CD4-positive, alpha-beta T cell treated with Interferon gamma for 1 hour (primary cell): ENCODE data around the gene KPNA3.
"Not testable (repeated sequence)": the region's sequence is repeated elsewhere in the genome, so short reads cannot be mapped to it uniquely, and the experiment has no call there.

Experiments
- DNase-seq: peaks from one replicate; pipeline ENCODE4 v3.0.0-alpha.2; 2020

The KPNA3 gene

DNA sequence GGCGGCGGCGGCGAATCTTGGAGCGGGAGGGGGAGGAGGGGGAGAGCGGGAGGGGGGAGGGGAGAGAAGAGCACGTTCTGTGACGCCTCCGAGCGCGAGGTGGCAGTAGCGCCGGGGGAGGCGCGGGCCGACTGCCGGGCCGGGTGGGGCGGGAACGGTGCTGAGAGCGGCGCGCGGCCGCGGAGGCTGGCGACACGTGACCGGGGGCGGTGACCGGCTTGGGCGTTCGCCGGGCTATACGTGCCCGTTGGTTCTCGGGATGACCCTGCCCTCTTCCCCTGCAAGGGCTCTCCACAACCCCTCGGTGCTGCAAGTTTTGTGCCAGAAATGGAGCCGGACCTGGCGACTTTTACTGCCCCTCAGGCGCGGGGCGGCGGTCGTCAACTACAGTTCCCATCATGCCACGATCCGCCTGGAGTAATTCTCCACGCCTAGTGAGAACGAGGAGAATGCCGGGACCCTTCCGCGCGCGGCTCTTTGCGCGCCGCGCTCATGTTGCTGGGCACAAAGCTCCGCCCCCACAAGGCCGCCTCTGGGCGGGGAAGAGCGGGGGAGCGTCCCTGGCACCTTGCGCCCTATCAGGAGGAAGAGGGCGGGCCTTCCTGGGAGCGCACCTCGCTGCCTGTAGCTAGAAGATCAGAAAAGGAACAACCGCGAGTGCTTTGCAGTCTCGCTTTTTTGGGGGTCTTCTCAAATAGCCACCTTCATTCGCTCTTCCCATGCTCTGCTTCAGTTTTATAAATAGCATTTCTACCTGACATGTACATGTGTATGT is at the start of gene KPNA3:
Gene KPNA3 (minus strand): TSS at position 133 of the 775 bp plus-strand sequence. CDS start 176 bp downstream, outside the sequence.
- DNase-seq: peak; percentile 95

DNA sequence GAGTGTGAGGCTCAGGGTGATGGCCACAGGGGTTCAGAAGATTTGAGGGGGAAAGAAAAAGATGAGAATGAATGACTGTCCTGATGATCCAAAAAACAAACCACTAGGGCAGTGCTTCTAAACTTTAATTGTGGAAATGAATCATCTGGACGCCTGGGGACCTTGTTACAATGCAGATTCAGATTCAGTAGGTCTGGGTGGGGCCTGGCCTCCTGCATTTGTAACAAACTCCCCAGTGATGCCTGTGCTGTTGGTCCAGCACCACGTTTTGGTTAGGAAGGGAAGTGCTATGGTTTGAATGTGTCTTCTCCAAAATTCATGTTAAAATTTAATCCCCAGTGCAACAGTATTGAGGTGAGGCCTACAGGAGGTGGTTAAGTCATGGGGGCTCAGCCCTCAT is 49.5 kb upstream of the KPNA3 start:
- no peak for DNase-seq

GRCh38 chr13:49840675-49841074 is 48.2 kb upstream of the KPNA3 start:
- DNase-seq: no peak

- DNase-seq: no peak
Observed at GRCh38 chr13:49840266-49840665, 47.8 kb upstream of the KPNA3 start.

DNA sequence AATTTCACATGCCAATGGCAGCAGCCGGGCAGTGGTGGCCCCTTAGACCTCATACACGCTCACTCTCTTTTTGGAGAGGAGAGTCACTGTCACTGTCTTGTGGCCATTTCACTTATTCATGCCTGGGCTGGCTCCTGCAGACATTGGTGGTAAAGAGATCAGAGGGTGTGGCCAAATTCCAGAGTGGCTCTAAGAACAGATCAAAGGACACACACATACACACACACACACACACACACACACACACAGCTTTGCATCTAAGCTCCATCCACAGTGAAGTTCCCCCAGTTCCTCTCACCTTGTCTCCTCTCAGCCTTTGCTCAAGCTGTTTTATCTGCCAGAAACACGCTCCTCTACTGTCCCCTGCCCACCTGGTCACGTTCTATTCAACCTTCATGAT is 46.5 kb upstream of the KPNA3 start:
- DNase-seq: no peak

GRCh38 chr13:49836516-49836915 is 44.0 kb upstream of the KPNA3 start:
- DNase-seq: no peak

GRCh38 chr13:49833402-49833801 is 40.9 kb upstream of the KPNA3 start:
- DNase-seq: no peak

- DNase-seq: no peak
Observed at GRCh38 chr13:49831455-49831854, 39.0 kb upstream of the KPNA3 start.

DNA sequence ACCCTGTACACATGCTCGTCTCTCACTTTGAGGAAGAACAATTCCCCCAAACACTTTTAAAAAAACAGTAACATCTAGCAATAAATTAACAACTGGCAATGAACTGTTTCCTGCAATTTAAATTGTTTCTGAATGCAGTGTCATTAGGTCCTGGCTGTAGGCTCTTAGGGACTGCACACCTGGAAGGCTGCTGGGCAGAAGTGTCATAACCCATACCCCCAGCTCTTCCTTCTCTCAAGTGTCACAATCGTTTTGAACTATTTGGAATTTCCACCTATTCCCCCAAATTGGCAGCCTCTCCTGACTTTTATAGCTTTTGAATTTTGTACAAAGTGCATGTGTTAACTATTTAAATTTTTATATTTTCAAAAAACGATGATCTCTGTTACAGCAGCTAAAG is 38.2 kb upstream of the KPNA3 start:
- DNase-seq: no peak

DNA sequence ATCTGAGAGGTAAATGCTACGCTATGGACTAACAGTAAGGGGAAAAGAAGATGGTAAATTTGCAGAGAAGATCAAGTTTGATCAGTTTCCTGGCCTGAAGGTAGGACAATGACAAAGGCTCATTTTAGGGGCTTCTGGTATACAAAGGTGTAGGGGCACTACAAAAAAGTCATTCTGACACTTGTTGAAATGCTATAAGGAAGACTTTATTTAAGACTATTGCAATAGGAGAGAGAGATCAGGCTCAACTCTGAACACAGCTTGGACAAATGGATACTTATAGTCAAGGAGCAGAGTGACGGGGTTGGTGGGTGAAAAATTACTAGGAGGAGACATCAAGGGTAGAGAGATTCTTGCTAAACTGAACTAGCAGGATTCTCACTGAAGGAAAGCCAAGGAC is 37.2 kb upstream of the KPNA3 start:
- DNase-seq: no peak

- DNase-seq: no peak
Observed at GRCh38 chr13:49828453-49828852, 36.0 kb upstream of the KPNA3 start.

GRCh38 chr13:49827891-49828290 is 35.4 kb upstream of the KPNA3 start:
- DNase-seq: no peak

DNA sequence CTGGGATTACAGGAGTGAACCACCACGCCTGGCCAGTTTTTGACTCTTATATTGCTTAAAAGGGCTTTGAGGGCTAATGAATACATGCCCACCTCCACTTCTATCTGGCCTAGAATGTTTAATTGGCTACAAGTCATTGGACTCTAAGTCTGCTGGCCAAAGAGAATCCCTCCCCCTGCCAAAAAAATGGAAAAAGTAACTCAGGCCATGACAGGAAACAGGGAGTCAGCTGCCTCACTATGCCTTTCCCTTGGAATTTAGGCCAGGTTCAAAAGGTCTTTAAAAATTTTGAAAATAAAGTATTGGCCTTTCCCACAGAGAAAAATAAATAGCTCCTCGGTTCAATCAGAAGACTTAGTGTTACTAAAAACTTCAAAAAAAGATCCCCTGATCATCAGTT is 34.9 kb upstream of the KPNA3 start:
- DNase-seq: no peak

DNA sequence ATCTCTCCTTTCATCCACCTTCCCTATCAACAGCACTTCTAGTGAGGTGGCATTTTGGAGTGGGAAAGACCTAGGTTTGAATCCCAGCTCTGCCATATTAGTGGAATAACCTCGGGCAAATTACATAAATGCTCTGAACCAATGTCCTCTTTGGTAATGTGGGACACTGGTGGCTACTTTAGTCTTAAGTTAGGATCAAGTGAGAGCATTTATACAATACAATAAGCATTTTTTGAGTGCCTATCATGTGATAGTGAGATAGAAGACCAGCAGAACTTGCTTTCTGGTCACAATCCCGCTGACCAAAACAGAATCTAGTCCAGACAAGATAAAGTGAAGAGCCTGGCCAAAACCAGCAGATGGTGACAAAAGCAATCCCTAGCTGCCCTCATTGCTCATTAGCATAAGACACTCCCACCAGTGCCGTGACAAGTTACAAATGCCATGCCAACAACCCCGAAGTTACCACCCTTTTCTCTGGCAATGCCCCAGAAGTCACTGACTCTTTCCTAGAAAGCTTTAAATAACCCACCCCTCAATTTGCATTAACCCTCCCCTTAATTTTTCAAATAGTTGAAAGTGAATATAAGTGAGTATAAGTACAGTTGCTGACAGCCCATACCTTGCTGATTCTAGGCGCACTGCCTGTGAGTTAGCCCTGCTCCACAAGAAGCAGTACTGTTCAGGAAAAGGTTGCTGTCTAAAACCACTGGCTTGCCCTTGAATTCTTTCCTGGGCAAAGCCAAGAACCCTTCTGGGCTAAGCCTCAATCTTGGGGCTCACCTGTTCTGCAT is 28.9 kb upstream of the KPNA3 start:
- DNase-seq: no peak

- DNase-seq: no peak
Observed at GRCh38 chr13:49820591-49821215, 28.2 kb upstream of the KPNA3 start.

- DNase-seq: not testable (repeated sequence)
Observed at GRCh38 chr13:49816047-49816446, 23.6 kb upstream of the KPNA3 start.

- DNase-seq: no peak
Observed at GRCh38 chr13:49814551-49815270, 22.2 kb upstream of the KPNA3 start.

GRCh38 chr13:49812812-49813211 is 20.3 kb upstream of the KPNA3 start:
- no peak for DNase-seq

GRCh38 chr13:49811527-49811908 is 19.0 kb upstream of the KPNA3 start:
- no peak for DNase-seq

- no peak for DNase-seq
Observed at GRCh38 chr13:49810567-49811526, 18.4 kb upstream of the KPNA3 start.

GRCh38 chr13:49807681-49808080 is 15.2 kb upstream of the KPNA3 start:
- no peak for DNase-seq

DNA sequence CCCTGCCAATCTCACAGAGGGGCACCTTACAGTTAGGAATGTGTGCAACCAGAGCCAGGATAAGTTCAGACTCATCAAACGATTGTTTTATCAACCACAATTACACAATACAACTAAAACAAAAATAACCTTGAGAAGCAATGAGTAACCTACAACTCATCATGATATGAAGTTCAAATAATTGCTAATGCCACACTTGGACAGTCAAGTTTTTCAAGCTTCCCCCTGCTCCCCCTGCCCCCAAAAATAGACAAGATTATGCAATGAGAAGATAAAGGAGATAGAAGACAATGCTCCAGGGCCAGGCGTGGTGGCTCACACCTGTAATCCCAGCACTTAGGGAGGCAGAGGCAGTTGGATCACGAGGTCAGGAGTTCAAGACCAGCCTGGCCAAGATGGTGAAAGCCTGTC is 13.6 kb upstream of the KPNA3 start:
- no peak for DNase-seq
